Mucosa of descending colon (tissue), 3 donors: Measurements from ENCODE around the gene PPP2R3B. TPM values are rescaled to one million over a fixed set of nuclear protein-coding genes. Genes with fewer than 3 reads are reported as not detected.
A peak's percentile ranks its signal among the peaks of the same experiment; 100 is the strongest.

Experiments
- ATAC-seq: fragments of 200-7000 bp; cut with Tn5 transposase; one replicate; pipeline ENCODE4 v1.9.1; 2020; ENCODE audit warnings: mild to moderate bottlenecking, moderate library complexity
- DNase-seq, 3 donors: peaks; one replicate each; pipeline ENCODE4 v3.0.0-alpha.2; 2020
- H3K36me3 ChIP-seq: fragments of 200-600 bp; one replicate; pipeline ENCODE4 v1.8.0; 2021; ENCODE audit warnings: low read depth, mild to moderate bottlenecking
- H3K4me1 ChIP-seq: fragments of 200-600 bp; one replicate; pipeline ENCODE4 v1.8.0; 2021; ENCODE audit warnings: low read depth, mild to moderate bottlenecking
- H3K4me3 ChIP-seq: fragments of 200-600 bp; one replicate; pipeline ENCODE4 v1.8.0; 2021; ENCODE audit warnings: mild to moderate bottlenecking
- H3K9me3 ChIP-seq: fragments of 200-600 bp; one replicate; pipeline ENCODE4 v1.8.0; 2021; ENCODE audit warnings: mild to moderate bottlenecking
- intact Hi-C, 2 donors: fragments of 100-400 bp; cut with DNase I in 1 of 2; cut with micrococcal nuclease in 1 of 2; formaldehyde crosslinking; loops; one replicate each; pipeline versions ENCODE4 v1.11.0 to v1.11.1; 2022; cut with DNase I, micrococcal nuclease
- total RNA-seq, 3 donors: library from RNA; stranded (reverse); fragmentation: NEBNext Ultra II Directional in 2 of 3; extraction: Animal tissue kit (Norgen Biotek cat#: 25700) in 2 of 3; gene quantifications; one replicate each; pipeline versions ENCODE4 v1.2.1 to v1.2.4, GENCODE V29; 2021 to 2023
- TF ChIP-seq, protein P1 (sequence below): fragments of 200-600 bp; IDR thresholded peaks from one replicate; pipeline ENCODE4 v1.8.0; 2022; ENCODE audit warnings: antibody characterized with exemption, mild to moderate bottlenecking
- donor health status: DM: no; HTN: no; CAD: no; lungs with moderate emphysema.
- donor health status: DM: no; HTN: no; CAD: no.
- donor health status: DM: no; HTN: yes; CAD: no.

PPP2R3B gene
- total RNA-seq, 3 donors from 2014 or later = 9.2 to 11.6 (median 11.2) TPM

GRCh38 chrX:336227-336626 lies 50.5 kb downstream of the PPP2R3B start:
- no peaks in the 10 kb centered on the region for H3K36me3 ChIP-seq
- H3K9me3 ChIP-seq = no peaks in the 10 kb centered on the region
- intact Hi-C loops = no loop called here
- DNase-seq (peak in 1 of 3 donors; percentile 33), ATAC-seq (no peak)
- TF ChIP-seq, protein P1, sequence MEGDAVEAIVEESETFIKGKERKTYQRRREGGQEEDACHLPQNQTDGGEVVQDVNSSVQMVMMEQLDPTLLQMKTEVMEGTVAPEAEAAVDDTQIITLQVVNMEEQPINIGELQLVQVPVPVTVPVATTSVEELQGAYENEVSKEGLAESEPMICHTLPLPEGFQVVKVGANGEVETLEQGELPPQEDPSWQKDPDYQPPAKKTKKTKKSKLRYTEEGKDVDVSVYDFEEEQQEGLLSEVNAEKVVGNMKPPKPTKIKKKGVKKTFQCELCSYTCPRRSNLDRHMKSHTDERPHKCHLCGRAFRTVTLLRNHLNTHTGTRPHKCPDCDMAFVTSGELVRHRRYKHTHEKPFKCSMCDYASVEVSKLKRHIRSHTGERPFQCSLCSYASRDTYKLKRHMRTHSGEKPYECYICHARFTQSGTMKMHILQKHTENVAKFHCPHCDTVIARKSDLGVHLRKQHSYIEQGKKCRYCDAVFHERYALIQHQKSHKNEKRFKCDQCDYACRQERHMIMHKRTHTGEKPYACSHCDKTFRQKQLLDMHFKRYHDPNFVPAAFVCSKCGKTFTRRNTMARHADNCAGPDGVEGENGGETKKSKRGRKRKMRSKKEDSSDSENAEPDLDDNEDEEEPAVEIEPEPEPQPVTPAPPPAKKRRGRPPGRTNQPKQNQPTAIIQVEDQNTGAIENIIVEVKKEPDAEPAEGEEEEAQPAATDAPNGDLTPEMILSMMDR = no peak
- H3K4me3 ChIP-seq = no peak overlapping the region
- H3K4me1 ChIP-seq = no peaks in the 10 kb centered on the region

DNA sequence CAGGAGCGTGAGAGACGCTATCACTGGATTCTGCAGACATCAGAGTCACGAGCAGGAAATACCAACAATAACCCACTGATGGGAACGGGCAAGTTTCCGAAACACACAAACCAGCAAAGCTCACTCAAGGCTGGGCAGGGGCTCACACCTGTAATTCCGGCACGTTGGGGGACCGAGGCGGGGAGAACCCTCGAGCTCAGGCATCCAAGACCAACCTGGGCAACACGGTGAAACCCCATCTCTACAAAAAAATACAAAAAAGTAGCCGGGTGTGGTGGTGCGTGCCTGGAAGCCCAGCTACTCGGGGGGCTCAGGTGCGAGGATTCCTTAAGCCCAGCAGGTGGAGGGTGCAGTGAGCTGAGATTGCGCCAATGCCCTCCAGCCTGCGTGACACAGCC lies 51.0 kb downstream of the PPP2R3B start:
- DNase-seq (no peak), ATAC-seq (no peak)
- H3K36me3 ChIP-seq = no peaks in the 10 kb centered on the region
- H3K9me3 ChIP-seq = no peaks in the 10 kb centered on the region
- TF ChIP-seq, protein P1 = no peak
- peaks cover 4% of the 10 kb centered on the region for H3K4me1 ChIP-seq
- intact Hi-C loops = no loop called here
- no peak overlapping the region for H3K4me3 ChIP-seq

DNA sequence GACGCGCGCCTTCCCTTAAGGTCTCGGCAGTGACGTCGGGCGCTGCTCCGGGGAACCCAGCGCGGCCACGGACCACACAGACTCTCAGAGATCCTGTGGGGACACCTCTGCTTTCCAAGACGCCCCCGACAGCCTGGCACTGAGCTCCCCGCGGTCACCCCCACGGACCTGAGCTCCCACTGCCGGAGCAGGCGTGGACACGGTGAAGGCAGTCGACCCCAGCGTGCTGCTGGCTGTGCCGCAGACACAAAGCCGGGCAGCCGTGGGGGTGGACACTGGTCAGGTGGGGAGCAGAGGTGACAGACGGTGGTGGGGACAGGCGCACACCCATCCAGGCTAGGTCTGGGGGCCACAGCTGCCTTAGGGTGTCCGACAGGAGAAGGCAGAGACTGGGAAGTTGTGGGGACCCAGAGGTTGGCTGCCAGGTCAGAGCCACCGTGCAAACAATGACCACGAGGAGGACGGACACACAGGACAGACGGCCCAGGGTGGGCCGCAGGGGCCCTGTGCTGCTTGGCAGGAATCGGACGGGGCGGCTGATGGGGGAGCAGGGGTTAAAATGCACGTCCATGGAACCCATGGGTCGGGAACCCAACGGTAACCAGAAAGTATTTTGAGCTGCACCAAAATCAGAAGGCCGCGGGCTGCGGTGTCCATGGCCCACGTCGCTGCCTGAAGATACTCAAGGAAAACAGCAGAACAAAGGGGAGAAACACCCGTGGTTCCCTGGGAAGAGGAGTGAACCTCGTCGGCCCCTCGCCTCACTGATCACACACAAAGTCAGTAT lies 51.5 kb downstream of the PPP2R3B start:
- ATAC-seq (no peak), DNase-seq (peak in 1 of 3 donors; percentile 40)
- Histone ChIP-seq H3K4me3 (no peak overlapping the region), H3K36me3 (no peaks in the 10 kb centered on the region), H3K9me3 (no peaks in the 10 kb centered on the region), H3K4me1 (peaks cover 5% of the 10 kb centered on the region)
- intact Hi-C loops = no loop called here
- TF ChIP-seq, protein P1 = no peak

GRCh38 chrX:334331-334891 lies 52.3 kb downstream of the PPP2R3B start:
- Histone ChIP-seq H3K9me3 (no peaks in the 10 kb centered on the region), H3K4me1 (peaks cover 5% of the 10 kb centered on the region), H3K4me3 (no peak overlapping the region), H3K36me3 (no peaks in the 10 kb centered on the region)
- intact Hi-C loops = no loop called here
- DNase-seq (peak in 1 of 3 donors; percentile 44), ATAC-seq (no peak)
- TF ChIP-seq, protein P1 = no peak

- ATAC-seq (no peak), DNase-seq (peak in 1 of 3 donors; percentile 43)
- H3K4me3 ChIP-seq = no peak overlapping the region
- H3K36me3 ChIP-seq = no peaks in the 10 kb centered on the region
- peaks cover 5% of the 10 kb centered on the region for H3K4me1 ChIP-seq
- intact Hi-C loops = no loop called here
- no peaks in the 10 kb centered on the region for H3K9me3 ChIP-seq
- TF ChIP-seq, protein P1 = no peak
These were observed 52.9 kb downstream of the PPP2R3B start for GRCh38 chrX:333611-334311.
